HL-60 (cell line): ENCODE results near the gene LRRC41.

Source experiments
- DNase-seq, 2 experiments: peaks; one replicate each; pipeline ENCODE4 v3.0.0-alpha.2; 2010 to 2020; ENCODE audit warnings: low read depth in 1 of 2, low spot score in 1 of 2
- H3K27ac ChIP-seq: fragments of 250-450 bp; sonication (Bioruptor Pico); replicated peaks from 2 replicates; pipeline ENCODE4 v1.5.1; 2020; ENCODE audit warnings: mild to moderate bottlenecking, moderate library complexity
- H3K27me3 ChIP-seq: fragments of 250-450 bp; sonication (Bioruptor Pico); 2 replicates; pipeline ENCODE4 v1.5.1; 2021; ENCODE audit warnings: mild to moderate bottlenecking, moderate library complexity; ENCODE audit not compliant: insufficient read depth, poor library complexity, severe bottlenecking
- H3K4me3 ChIP-seq: replicated peaks from 2 replicates; pipeline ENCODE4 v1.5.1; 2011; ENCODE audit warnings: mild to moderate bottlenecking, control low read depth, low read length; ENCODE audit not compliant: insufficient read depth
- GABPA ChIP-seq: IDR thresholded peaks from 2 replicates; pipeline ENCODE4 v1.6.1; 2012; ENCODE audit warnings: low read depth
- POLR2AphosphoS5 ChIP-seq: IDR thresholded peaks from 2 replicates; pipeline ENCODE4 v1.6.1; 2012; ENCODE audit warnings: low read depth
- SPI1 ChIP-seq: IDR thresholded peaks from 2 replicates; pipeline ENCODE4 v1.6.1; 2012; ENCODE audit warnings: low read depth, mild to moderate bottlenecking, borderline replicate concordance
- TF ChIP-seq, protein P1 (sequence below): IDR thresholded peaks from 2 replicates; pipeline ENCODE4 v1.6.1; 2012; ENCODE audit warnings: low read depth; ENCODE audit not compliant: insufficient replicate concordance
- TF ChIP-seq, protein P2 (sequence below): IDR thresholded peaks from one replicate; pipeline ENCODE4 v1.5.1; 2011; ENCODE audit warnings: low read length, control low read depth, inconsistent platforms; ENCODE audit not compliant: insufficient read depth

Gene LRRC41

GRCh38 chr1:46274225-46275029, 29.0 kb downstream of the LRRC41 start:
- no peak for DNase-seq
- no peak overlapping the region for H3K27ac ChIP-seq

GRCh38 chr1:46268578-46268977, 34.8 kb downstream of the LRRC41 start:
- H3K4me3 ChIP-seq = no peak overlapping the region
- DNase-seq = no peak
- no peak overlapping the region for H3K27ac ChIP-seq
- TF ChIP-seq, protein P1, sequence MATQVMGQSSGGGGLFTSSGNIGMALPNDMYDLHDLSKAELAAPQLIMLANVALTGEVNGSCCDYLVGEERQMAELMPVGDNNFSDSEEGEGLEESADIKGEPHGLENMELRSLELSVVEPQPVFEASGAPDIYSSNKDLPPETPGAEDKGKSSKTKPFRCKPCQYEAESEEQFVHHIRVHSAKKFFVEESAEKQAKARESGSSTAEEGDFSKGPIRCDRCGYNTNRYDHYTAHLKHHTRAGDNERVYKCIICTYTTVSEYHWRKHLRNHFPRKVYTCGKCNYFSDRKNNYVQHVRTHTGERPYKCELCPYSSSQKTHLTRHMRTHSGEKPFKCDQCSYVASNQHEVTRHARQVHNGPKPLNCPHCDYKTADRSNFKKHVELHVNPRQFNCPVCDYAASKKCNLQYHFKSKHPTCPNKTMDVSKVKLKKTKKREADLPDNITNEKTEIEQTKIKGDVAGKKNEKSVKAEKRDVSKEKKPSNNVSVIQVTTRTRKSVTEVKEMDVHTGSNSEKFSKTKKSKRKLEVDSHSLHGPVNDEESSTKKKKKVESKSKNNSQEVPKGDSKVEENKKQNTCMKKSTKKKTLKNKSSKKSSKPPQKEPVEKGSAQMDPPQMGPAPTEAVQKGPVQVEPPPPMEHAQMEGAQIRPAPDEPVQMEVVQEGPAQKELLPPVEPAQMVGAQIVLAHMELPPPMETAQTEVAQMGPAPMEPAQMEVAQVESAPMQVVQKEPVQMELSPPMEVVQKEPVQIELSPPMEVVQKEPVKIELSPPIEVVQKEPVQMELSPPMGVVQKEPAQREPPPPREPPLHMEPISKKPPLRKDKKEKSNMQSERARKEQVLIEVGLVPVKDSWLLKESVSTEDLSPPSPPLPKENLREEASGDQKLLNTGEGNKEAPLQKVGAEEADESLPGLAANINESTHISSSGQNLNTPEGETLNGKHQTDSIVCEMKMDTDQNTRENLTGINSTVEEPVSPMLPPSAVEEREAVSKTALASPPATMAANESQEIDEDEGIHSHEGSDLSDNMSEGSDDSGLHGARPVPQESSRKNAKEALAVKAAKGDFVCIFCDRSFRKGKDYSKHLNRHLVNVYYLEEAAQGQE = no peak
- TF ChIP-seq GABPA (no peak), POLR2AphosphoS5 (no peak), SPI1 (no peak)
- TF ChIP-seq, protein P2, sequence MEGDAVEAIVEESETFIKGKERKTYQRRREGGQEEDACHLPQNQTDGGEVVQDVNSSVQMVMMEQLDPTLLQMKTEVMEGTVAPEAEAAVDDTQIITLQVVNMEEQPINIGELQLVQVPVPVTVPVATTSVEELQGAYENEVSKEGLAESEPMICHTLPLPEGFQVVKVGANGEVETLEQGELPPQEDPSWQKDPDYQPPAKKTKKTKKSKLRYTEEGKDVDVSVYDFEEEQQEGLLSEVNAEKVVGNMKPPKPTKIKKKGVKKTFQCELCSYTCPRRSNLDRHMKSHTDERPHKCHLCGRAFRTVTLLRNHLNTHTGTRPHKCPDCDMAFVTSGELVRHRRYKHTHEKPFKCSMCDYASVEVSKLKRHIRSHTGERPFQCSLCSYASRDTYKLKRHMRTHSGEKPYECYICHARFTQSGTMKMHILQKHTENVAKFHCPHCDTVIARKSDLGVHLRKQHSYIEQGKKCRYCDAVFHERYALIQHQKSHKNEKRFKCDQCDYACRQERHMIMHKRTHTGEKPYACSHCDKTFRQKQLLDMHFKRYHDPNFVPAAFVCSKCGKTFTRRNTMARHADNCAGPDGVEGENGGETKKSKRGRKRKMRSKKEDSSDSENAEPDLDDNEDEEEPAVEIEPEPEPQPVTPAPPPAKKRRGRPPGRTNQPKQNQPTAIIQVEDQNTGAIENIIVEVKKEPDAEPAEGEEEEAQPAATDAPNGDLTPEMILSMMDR = no peak
- no peaks in the 10 kb centered on the region for H3K27me3 ChIP-seq

More at GRCh38 chr1:46274225-46275029, 29.0 kb downstream of the LRRC41 start:
- no peak overlapping the region for H3K4me3 ChIP-seq
- TF ChIP-seq SPI1 = no peak
- no peak for TF ChIP-seq GABPA
- TF ChIP-seq, protein P1 = no peak
- TF ChIP-seq, protein P2 = no peak
- TF ChIP-seq POLR2AphosphoS5 = no peak; the same call in 1 of the 2 replicates
- no peaks in the 10 kb centered on the region for H3K27me3 ChIP-seq

GRCh38 chr1:46263146-46263545, 40.3 kb downstream of the LRRC41 start:
- H3K27ac ChIP-seq = no peak overlapping the region
- TF ChIP-seq, protein P1 = no peak
- H3K27me3 ChIP-seq = no peaks in the 10 kb centered on the region
- no peak for DNase-seq
- H3K4me3 ChIP-seq = no peak overlapping the region
